GM12878 (cell line): ENCODE results near the gene ABCA7. TPM values are rescaled to one million over a fixed set of nuclear protein-coding genes. Genes with fewer than 3 reads are reported as not detected.

Experiments
- BACH1 ChIP-seq: fragments of 450-650 bp; IDR thresholded peaks from 2 replicates; pipeline ENCODE4 v1.6.1; 2017; ENCODE audit warnings: mild to moderate bottlenecking, borderline replicate concordance
- CEBPZ ChIP-seq: fragments of 150-350 bp; IDR thresholded peaks from 2 replicates; pipeline ENCODE4 v1.6.1; 2016; ENCODE audit warnings: low read depth, low read length
- GATAD2B ChIP-seq: fragments of 450-650 bp; conservative IDR thresholded peaks from 2 replicates; pipeline ENCODE4 v1.6.1; 2017; ENCODE audit warnings: low read depth, mild to moderate bottlenecking, moderate library complexity
- HDAC2 ChIP-seq: fragments of 200-600 bp; sonication (generic); IDR thresholded peaks from 2 replicates; pipeline ENCODE4 v1.6.1; 2017
- IKZF2 ChIP-seq, 2 experiments: fragments of 450-650 bp; IDR thresholded peaks; 2 replicates each; pipeline ENCODE4 v1.6.1; 2017; ENCODE audit warnings: mild to moderate bottlenecking in 2 of 2, moderate library complexity in 2 of 2
- MYB ChIP-seq: fragments of 150-350 bp; IDR thresholded peaks from 2 replicates; pipeline ENCODE4 v1.6.1; 2014; ENCODE audit warnings: mild to moderate bottlenecking, low read depth, low read length, borderline replicate concordance
- NFYA ChIP-seq: IDR thresholded peaks from 2 replicates; pipeline ENCODE4 v1.6.1; 2011; ENCODE audit warnings: low read depth, mild to moderate bottlenecking, low read length, improper control_type of control experiment, borderline replicate concordance
- POU2F2 ChIP-seq: IDR thresholded peaks from 3 replicates; pipeline ENCODE4 v1.6.1; 2011; ENCODE audit warnings: low read depth, mild to moderate bottlenecking, low read length, borderline replicate concordance
- RAD21 ChIP-seq: IDR thresholded peaks from 2 replicates; pipeline ENCODE4 v1.6.1; 2011; ENCODE audit warnings: mild to moderate bottlenecking, low read depth, low read length, moderate library complexity; ENCODE audit not compliant: insufficient read depth
- RUNX3 ChIP-seq: IDR thresholded peaks from 2 replicates; pipeline ENCODE4 v1.6.1; 2012; ENCODE audit warnings: low read length, inconsistent platforms
- SMAD1 ChIP-seq: fragments of 450-650 bp; IDR thresholded peaks from 2 replicates; pipeline ENCODE4 v1.6.1; 2018; ENCODE audit warnings: mild to moderate bottlenecking, low read depth; ENCODE audit not compliant: partially characterized antibody
- polyA plus RNA-seq, 11 experiments: library from polyadenylated mRNA; depleted of rRNA in 4 of 11; unstranded in 6 of 11; stranded (reverse) in 5 of 11; fragments of >200 nt; fragmentation: Nextera tagmentation in 4 of 11; fragmentation: Illumina TruSeq in 1 of 11; extraction: Ambion mirVana in 4 of 11; extraction: Trizol in 1 of 11; gene quantifications; 1 replicate in 1 of 11; 2 replicates in 10 of 11; pipeline versions ENCODE4 v1.2.1 to v1.2.3, GENCODE V29; 2011 to 2016; ENCODE audit warnings: inconsistent platforms in 2 of 11, missing spikeins in 2 of 11, low read depth in 1 of 11
- total RNA-seq, 4 experiments: library from RNA; depleted of rRNA in 3 of 4; stranded (reverse); fragments of >200 nt in 3 of 4; fragmentation: Illumina TruSeq in 1 of 4; extraction: Trizol in 1 of 4; gene quantifications; 2 replicates each; pipeline versions ENCODE4 v1.2.1 to v1.2.3, GENCODE V29; 2013 to 2021
- TF ChIP-seq, protein P1 (sequence below): fragments of 450-650 bp; formaldehyde crosslinking; IDR thresholded peaks from 2 replicates; pipeline ENCODE4 v1.5.0; 2022; ENCODE audit warnings: mild to moderate bottlenecking, missing genetic modification characterization
- TF ChIP-seq, protein P2 (sequence below): fragments of 450-650 bp; IDR thresholded peaks from 2 replicates; pipeline ENCODE4 v1.6.1; 2017; ENCODE audit warnings: borderline replicate concordance
- TF ChIP-seq, protein P3 (sequence below), 3 experiments: IDR thresholded peaks in 2 of 3; conservative IDR thresholded peaks in 1 of 3; 2 replicates each; pipeline ENCODE4 v1.5.1; 2011; ENCODE audit warnings: low read depth in 3 of 3, low read length in 3 of 3, mild to moderate bottlenecking in 3 of 3, control low read depth in 2 of 3, moderate library complexity in 2 of 3, inconsistent platforms in 1 of 3, mixed read lengths in 1 of 3; ENCODE audit not compliant: control insufficient read depth in 2 of 3, insufficient read depth in 1 of 3; ENCODE audit errors: extremely low read depth in 1 of 3
- TF ChIP-seq, protein P4 (sequence below): fragments of 450-650 bp; IDR thresholded peaks from 2 replicates; pipeline ENCODE4 v1.6.1; 2017; ENCODE audit warnings: mild to moderate bottlenecking, low read depth, inconsistent platforms; ENCODE audit not compliant: poor library complexity, severe bottlenecking

ABCA7 gene
- total and polyA plus RNA-seq, 10 of the 15 experiments (the other 5 are each of a cell fraction or from before 2014, with no cell fraction given): 1.0 to 49.5 (median 14.8) TPM

GRCh38 chr19:1102407-1103131 lies 62.7 kb downstream of the ABCA7 start (continued):
- TF ChIP-seq CEBPZ (no peak), POU2F2 (no peak), GATAD2B (peak; percentile 95), NFYA (no peak), MYB (no peak), HDAC2 (no peak), BACH1 (peak; percentile 66; the same call in 1 of the 2 replicates), IKZF2 (IDR thresholded peaks at IDR 0.05) (peak; percentile 85 to 89), RAD21 (no peak), SMAD1 (no peak), RUNX3 (peak; percentile 71)
- TF ChIP-seq, protein P1, sequence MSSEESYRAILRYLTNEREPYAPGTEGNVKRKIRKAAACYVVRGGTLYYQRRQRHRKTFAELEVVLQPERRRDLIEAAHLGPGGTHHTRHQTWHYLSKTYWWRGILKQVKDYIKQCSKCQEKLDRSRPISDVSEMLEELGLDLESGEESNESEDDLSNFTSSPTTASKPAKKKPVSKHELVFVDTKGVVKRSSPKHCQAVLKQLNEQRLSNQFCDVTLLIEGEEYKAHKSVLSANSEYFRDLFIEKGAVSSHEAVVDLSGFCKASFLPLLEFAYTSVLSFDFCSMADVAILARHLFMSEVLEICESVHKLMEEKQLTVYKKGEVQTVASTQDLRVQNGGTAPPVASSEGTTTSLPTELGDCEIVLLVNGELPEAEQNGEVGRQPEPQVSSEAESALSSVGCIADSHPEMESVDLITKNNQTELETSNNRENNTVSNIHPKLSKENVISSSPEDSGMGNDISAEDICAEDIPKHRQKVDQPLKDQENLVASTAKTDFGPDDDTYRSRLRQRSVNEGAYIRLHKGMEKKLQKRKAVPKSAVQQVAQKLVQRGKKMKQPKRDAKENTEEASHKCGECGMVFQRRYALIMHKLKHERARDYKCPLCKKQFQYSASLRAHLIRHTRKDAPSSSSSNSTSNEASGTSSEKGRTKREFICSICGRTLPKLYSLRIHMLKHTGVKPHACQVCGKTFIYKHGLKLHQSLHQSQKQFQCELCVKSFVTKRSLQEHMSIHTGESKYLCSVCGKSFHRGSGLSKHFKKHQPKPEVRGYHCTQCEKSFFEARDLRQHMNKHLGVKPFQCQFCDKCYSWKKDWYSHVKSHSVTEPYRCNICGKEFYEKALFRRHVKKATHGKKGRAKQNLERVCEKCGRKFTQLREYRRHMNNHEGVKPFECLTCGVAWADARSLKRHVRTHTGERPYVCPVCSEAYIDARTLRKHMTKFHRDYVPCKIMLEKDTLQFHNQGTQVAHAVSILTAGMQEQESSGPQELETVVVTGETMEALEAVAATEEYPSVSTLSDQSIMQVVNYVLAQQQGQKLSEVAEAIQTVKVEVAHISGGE (CRISPR knock-in tag): no peak
- TF ChIP-seq, protein P2, sequence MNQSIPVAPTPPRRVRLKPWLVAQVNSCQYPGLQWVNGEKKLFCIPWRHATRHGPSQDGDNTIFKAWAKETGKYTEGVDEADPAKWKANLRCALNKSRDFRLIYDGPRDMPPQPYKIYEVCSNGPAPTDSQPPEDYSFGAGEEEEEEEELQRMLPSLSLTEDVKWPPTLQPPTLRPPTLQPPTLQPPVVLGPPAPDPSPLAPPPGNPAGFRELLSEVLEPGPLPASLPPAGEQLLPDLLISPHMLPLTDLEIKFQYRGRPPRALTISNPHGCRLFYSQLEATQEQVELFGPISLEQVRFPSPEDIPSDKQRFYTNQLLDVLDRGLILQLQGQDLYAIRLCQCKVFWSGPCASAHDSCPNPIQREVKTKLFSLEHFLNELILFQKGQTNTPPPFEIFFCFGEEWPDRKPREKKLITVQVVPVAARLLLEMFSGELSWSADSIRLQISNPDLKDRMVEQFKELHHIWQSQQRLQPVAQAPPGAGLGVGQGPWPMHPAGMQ: no peak
- TF ChIP-seq, protein P3, sequence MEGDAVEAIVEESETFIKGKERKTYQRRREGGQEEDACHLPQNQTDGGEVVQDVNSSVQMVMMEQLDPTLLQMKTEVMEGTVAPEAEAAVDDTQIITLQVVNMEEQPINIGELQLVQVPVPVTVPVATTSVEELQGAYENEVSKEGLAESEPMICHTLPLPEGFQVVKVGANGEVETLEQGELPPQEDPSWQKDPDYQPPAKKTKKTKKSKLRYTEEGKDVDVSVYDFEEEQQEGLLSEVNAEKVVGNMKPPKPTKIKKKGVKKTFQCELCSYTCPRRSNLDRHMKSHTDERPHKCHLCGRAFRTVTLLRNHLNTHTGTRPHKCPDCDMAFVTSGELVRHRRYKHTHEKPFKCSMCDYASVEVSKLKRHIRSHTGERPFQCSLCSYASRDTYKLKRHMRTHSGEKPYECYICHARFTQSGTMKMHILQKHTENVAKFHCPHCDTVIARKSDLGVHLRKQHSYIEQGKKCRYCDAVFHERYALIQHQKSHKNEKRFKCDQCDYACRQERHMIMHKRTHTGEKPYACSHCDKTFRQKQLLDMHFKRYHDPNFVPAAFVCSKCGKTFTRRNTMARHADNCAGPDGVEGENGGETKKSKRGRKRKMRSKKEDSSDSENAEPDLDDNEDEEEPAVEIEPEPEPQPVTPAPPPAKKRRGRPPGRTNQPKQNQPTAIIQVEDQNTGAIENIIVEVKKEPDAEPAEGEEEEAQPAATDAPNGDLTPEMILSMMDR (IDR thresholded peaks at IDR 0.05 in 2 of 3, conservative IDR thresholded peaks at IDR 0.05 in 1 of 3; ENCODE audit: control insufficient read depth in 2 of 3, extremely low read depth in 1 of 3, insufficient read depth in 1 of 3, low read depth in 3 of 3, low read length in 3 of 3): no peak
- TF ChIP-seq, protein P4, sequence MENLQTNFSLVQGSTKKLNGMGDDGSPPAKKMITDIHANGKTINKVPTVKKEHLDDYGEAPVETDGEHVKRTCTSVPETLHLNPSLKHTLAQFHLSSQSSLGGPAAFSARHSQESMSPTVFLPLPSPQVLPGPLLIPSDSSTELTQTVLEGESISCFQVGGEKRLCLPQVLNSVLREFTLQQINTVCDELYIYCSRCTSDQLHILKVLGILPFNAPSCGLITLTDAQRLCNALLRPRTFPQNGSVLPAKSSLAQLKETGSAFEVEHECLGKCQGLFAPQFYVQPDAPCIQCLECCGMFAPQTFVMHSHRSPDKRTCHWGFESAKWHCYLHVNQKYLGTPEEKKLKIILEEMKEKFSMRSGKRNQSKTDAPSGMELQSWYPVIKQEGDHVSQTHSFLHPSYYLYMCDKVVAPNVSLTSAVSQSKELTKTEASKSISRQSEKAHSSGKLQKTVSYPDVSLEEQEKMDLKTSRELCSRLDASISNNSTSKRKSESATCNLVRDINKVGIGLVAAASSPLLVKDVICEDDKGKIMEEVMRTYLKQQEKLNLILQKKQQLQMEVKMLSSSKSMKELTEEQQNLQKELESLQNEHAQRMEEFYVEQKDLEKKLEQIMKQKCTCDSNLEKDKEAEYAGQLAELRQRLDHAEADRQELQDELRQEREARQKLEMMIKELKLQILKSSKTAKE: peak; percentile 84
